ENCODE data around the gene PDCD6IP. TPM values are rescaled to one million over a fixed set of nuclear protein-coding genes. Genes with fewer than 3 reads are reported as not detected.

PDCD6IP gene, protein sequence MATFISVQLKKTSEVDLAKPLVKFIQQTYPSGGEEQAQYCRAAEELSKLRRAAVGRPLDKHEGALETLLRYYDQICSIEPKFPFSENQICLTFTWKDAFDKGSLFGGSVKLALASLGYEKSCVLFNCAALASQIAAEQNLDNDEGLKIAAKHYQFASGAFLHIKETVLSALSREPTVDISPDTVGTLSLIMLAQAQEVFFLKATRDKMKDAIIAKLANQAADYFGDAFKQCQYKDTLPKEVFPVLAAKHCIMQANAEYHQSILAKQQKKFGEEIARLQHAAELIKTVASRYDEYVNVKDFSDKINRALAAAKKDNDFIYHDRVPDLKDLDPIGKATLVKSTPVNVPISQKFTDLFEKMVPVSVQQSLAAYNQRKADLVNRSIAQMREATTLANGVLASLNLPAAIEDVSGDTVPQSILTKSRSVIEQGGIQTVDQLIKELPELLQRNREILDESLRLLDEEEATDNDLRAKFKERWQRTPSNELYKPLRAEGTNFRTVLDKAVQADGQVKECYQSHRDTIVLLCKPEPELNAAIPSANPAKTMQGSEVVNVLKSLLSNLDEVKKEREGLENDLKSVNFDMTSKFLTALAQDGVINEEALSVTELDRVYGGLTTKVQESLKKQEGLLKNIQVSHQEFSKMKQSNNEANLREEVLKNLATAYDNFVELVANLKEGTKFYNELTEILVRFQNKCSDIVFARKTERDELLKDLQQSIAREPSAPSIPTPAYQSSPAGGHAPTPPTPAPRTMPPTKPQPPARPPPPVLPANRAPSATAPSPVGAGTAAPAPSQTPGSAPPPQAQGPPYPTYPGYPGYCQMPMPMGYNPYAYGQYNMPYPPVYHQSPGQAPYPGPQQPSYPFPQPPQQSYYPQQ
- total RNA-seq: 100 to 1,000 TPM; 121 to 265 (median 199) TPM
- 10 to 100 TPM; 30.5 to 39.4 (median 37.4) TPM for polyA plus RNA-seq
- long read RNA-seq, donor 1, full-length matches to known transcripts: 13 of 20 reads
- long read RNA-seq, donor 1, partial matches to known transcripts: 7 of 20 reads
- long read RNA-seq, donor 1, other reads (novel, unspliced or antisense): 0 of 20 reads
- long read RNA-seq, donor 2, full-length matches to known transcripts: 3 of 11 reads
- long read RNA-seq, donor 2, partial matches to known transcripts: 8 of 11 reads
- long read RNA-seq, donor 2, other reads (novel, unspliced or antisense): 0 of 11 reads

DNA sequence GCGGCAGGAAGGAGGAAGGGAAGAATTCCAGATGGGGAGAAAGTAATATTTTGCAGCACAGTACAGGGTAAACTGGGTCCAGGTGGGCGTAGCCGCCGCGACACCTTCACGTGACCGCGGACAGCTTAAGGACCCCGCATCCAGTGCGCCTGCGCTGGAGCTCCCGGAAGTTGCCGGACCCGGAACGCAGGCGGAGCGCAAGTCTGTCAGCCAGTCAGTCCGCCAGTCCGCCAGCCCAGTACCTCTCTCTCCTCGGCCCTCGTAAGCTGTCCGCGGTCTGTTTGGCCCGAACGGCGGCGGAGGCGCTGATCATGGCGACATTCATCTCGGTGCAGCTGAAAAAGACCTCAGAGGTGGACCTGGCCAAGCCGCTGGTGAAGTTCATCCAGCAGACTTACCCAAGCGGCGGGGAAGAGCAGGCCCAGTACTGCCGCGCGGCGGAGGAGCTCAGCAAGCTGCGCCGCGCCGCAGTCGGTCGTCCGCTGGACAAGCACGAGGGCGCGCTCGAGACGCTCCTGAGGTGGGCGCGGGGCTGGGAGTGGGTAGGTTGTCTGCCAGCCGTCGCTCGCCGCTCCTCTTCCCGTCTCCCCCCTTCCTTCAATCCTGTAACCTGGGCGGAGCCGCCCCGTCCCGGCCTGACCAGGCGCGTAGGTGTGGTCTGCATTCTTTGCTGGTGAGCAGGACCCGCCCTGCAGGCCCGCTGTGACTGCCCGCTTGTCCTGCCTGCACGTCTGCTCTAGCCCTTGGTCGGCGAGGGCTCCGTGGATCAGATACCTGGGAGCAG is at the start of gene PDCD6IP:
PDCD6IP (plus strand) TSS at position 213 of the 784 bp plus-strand sequence; CDS start at position 312, 99 bp downstream.
- Histone ChIP-seq H3K36me3 (peaks cover 0 to 13% (median 0%) of the 10 kb centered on the region in 6 donors), H3K27me3 (replicated peaks in 1 of 7) (no peaks in the 10 kb centered on the region), H3K9me3 (no peaks in the 10 kb centered on the region), H3K4me1 (peaks cover 33 to 62% (median 51%) of the 10 kb centered on the region in 6 donors), H3K27ac (peak within 1 kb of the TSS; percentile 89 to 97 (median 94)), H3K4me3 (peak within 1 kb of the TSS; percentile 65 to 95 (median 90))
- DNase-seq: peak; percentile 98
- WGBS, 5 donors: 0% methylated on average over 29 to 69 of the region's 69 CpGs
- TF ChIP-seq POLR2AphosphoS5 (IDR thresholded peaks at IDR 0.05): peak; percentile 97 to 98 (median 98)
- TF ChIP-seq, protein P1, sequence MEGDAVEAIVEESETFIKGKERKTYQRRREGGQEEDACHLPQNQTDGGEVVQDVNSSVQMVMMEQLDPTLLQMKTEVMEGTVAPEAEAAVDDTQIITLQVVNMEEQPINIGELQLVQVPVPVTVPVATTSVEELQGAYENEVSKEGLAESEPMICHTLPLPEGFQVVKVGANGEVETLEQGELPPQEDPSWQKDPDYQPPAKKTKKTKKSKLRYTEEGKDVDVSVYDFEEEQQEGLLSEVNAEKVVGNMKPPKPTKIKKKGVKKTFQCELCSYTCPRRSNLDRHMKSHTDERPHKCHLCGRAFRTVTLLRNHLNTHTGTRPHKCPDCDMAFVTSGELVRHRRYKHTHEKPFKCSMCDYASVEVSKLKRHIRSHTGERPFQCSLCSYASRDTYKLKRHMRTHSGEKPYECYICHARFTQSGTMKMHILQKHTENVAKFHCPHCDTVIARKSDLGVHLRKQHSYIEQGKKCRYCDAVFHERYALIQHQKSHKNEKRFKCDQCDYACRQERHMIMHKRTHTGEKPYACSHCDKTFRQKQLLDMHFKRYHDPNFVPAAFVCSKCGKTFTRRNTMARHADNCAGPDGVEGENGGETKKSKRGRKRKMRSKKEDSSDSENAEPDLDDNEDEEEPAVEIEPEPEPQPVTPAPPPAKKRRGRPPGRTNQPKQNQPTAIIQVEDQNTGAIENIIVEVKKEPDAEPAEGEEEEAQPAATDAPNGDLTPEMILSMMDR (IDR thresholded peaks at IDR 0.05 in 8 of 11, conservative IDR thresholded peaks at IDR 0.05 in 3 of 11): peak in 4 of 11 experiments; percentile 19 to 41 (median 35)
- peak in 2 of 3 donors; percentile 60 to 79 for TF ChIP-seq POLR2A (IDR thresholded peaks at IDR 0.05)
- intact Hi-C loops (cut with DNase I; ENCODE audit: low total_unique reads): no loop called here

DNA sequence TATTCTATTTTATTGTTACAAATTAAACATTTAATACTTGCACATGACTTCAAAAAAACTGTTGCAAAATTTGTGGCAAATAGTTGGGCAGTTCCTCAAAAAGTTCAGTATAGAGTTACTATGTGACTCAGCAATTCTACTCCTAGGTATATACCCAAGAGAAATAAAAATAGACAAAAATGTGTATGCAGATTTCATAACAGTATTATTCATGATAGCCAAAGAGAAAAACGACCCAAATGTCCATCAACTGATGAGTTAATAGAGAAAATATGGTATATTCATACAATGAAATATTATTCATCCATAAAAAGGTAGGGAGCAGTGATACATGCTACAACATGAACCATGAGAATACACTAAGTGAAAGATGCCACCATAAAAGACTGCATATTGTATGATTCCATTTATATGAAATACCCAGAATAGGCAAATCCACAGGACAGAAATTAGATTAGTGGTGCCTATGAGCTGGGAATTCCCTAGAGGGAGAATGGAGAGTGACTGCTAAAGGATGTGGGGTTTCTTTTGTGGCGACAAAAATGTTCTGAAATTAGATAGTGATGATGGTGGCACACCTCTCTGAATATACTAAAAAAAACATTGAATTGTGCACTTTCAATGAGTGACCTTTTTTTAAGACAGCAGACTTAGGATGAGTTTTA is 48.8 kb upstream of the PDCD6IP start:
- H3K4me3 ChIP-seq: no peak overlapping the region
- WGBS, 5 donors: 19 to 33% (median 29%) methylated on average over 2 of the region's 2 CpGs
- peaks cover 0 to 14% (median 10%) of the 10 kb centered on the region in 8 donors for H3K9me3 ChIP-seq
- H3K4me1 ChIP-seq: no peaks in the 10 kb centered on the region
- intact Hi-C loops (cut with DNase I; ENCODE audit: low total_unique reads): no loop called here
- no peaks in the 10 kb centered on the region for H3K36me3 ChIP-seq
- no peak for TF ChIP-seq POLR2A (IDR thresholded peaks at IDR 0.05)
- TF ChIP-seq POLR2AphosphoS5 (IDR thresholded peaks at IDR 0.05): no peak
- TF ChIP-seq, protein P1 (IDR thresholded peaks at IDR 0.05 in 8 of 11, conservative IDR thresholded peaks at IDR 0.05 in 3 of 11): no peak
- no peaks in the 10 kb centered on the region for H3K27me3 ChIP-seq (replicated peaks in 1 of 7)
- DNase-seq: no peak
- no peak overlapping the region for H3K27ac ChIP-seq

DNA sequence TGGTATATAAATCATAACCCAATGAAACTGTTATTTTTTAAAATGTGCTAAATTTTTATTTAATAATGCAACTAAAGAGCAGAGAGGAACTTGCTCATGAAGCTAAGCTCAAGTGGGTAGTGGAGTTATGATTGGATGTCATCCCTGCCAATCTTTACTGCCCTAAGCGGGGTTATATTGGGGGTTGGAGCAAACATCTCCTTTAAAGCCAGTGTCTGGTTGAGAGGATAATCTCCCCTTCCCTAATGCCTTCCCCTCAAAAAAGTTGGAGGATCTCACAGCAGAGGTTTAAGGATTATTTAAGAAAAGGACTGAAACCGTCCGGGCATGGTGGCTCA is 48.2 kb upstream of the PDCD6IP start:
- no peak for TF ChIP-seq POLR2A (IDR thresholded peaks at IDR 0.05)
- TF ChIP-seq, protein P1 (IDR thresholded peaks at IDR 0.05 in 8 of 11, conservative IDR thresholded peaks at IDR 0.05 in 3 of 11): no peak
- Histone ChIP-seq H3K27ac (no peak overlapping the region), H3K4me1 (no peaks in the 10 kb centered on the region), H3K4me3 (no peak overlapping the region), H3K36me3 (no peaks in the 10 kb centered on the region), H3K9me3 (peaks cover 0 to 19% (median 15%) of the 10 kb centered on the region in 8 donors), H3K27me3 (replicated peaks in 1 of 7) (no peaks in the 10 kb centered on the region)
- intact Hi-C loops (cut with DNase I; ENCODE audit: low total_unique reads): no loop called here
- WGBS, 5 donors: 90 to 95% (median 92%) methylated on average over 3 of the region's 3 CpGs
- DNase-seq: no peak
